Measurements from ENCODE around the gene AFG1L. TPM values are rescaled to one million over a fixed set of nuclear protein-coding genes. Genes with fewer than 3 reads are reported as not detected.
"Not testable (repeated sequence)": the region's sequence is repeated elsewhere in the genome, so short reads cannot be mapped to it uniquely, and the experiment has no call there.

The AFG1L gene
- total RNA-seq, 1 experiment from 2014 or later: 5.9 TPM

DNA sequence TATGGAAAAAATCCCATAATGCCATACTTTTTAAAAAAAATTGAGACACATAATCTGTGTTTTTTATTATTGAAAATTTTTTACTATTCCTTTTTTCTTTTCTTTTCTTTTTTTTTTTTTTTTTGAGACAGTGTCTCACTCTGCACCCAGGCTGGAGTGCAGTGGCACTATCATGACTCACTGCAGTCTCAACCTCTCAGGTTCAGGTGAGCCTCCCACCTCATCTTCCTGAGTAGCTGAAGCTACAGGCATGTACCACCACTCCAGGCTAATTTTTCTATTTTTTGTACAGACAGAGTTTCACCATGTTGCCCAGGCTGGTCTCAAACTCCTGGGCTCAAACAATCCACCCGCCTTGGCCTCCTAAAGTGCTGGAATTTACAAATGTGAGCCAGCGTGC is 100.4 kb downstream of the AFG1L start:
- no peak for DNase-seq
- no peak overlapping the region for H3K4me3 ChIP-seq (ENCODE audit: insufficient read depth, low read depth, low read length)
- H3K36me3 ChIP-seq (replicated peaks; ENCODE audit: control insufficient read depth, insufficient read depth, low read length): no peaks in the 10 kb centered on the region
- H3K27me3 ChIP-seq (ENCODE audit: control insufficient read depth, insufficient read depth, low read length): no peaks in the 10 kb centered on the region

DNA sequence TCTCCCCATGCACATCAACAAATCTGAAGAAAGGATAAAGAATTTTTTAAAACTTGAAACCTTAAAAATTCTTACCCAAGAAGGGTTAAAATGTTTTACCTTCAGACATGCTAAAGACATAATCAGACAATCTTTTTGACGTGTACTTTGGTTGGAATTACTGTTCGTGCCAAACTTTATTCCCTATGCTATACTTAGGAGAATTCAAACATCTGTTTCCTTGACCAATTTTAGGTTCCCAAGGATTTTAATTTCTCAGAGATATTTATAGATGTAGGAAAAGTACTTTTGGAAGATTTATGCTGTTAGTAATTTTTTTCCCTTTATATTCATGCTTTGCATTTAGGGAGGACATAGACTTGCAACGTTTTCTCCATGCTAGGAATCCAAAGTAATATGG is 108.4 kb downstream of the AFG1L start:
- Histone ChIP-seq H3K36me3 (replicated peaks; ENCODE audit: control insufficient read depth, insufficient read depth, low read length) (no peaks in the 10 kb centered on the region), H3K27me3 (ENCODE audit: control insufficient read depth, insufficient read depth, low read length) (no peaks in the 10 kb centered on the region), H3K4me3 (ENCODE audit: insufficient read depth, low read depth, low read length) (no peak overlapping the region)
- no peak for DNase-seq

DNA sequence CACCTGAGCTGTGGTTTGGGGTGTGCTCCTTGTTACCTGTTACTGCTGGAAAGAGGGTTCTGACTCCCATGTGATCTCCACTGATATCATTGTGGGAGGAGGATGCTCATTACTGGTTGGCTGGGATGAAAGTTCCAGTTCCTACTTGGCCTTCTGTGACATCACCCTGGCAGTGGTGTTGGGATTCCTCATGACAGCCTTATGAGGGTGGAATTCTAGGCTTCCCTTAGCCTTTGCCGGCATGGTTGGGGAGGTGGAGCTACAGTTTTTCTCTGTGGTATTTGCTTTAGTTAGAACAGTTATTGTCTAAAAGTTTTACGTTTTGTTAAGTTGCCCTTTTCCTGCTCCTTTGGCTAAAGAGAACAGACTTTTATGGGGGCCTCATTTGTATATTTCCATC is 112.1 kb downstream of the AFG1L start:
- Histone ChIP-seq H3K36me3 (replicated peaks; ENCODE audit: control insufficient read depth, insufficient read depth, low read length) (no peaks in the 10 kb centered on the region), H3K27me3 (ENCODE audit: control insufficient read depth, insufficient read depth, low read length) (no peaks in the 10 kb centered on the region), H3K4me3 (ENCODE audit: insufficient read depth, low read depth, low read length) (no peak overlapping the region)
- DNase-seq: no peak

DNA sequence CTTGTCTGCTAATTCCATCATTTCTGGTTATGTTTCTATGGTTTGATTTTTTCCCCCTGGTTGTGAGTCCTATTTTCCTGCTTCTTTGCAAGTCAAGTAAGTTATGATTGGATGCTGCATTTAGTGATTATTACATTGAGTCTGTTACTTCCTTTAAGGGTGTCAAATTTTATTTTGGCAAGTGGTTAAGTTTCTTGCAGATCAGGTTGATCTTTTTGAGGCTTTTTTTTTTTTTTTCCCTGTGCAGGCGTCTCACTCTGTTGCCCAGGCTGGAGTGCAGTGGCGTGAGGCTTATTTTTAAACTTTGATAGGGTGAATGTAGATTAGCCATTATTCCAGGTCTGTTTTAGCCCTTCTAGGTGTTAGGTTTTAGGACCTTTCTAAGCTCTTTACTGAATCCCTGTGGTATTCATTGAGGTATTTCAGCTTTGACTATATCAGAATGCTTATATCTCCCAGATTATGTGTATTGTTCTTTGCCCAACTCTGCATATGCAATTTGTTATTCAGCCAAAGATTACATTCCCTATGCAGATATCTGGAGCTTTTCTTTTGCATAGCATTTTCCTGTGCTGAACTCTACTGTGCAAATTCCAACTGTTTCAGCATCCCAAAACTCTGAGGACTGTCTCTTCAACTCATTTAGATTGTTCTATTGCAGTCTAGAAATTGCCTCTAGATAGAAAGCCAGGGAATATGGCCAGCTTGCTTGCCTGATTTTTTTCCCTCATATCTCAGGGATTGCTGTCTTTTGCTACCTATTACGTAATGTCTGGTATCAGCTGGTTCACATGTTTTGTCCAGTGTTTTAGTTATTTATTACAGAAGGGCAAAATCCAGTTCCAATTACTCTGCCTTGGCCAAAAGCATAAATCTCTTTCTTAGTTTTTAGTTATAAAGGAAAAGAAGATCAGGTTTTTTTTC is 113.3 kb downstream of the AFG1L start:
- Histone ChIP-seq H3K36me3 (replicated peaks; ENCODE audit: control insufficient read depth, insufficient read depth, low read length) (no peaks in the 10 kb centered on the region), H3K27me3 (ENCODE audit: control insufficient read depth, insufficient read depth, low read length) (no peaks in the 10 kb centered on the region), H3K4me3 (ENCODE audit: insufficient read depth, low read depth, low read length) (no peak overlapping the region)
- no peak for DNase-seq

DNA sequence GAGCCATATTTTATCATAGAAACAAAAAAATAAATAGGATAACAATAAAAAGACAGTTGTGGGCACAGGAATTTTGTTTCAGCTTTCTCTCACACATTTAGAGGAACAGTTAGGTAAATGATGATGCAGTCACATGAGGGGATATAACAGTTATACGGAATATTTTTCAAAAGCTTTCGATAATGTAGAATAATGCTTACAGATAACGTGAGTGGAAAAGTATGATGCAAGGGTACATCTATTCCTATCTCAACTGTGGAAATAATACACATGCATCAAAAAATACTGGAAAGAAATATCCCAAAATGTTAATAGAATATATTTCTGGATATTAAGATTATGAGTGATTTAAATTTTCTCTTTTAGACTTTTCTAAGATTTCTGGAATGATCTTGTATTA is 114.0 kb downstream of the AFG1L start:
- Histone ChIP-seq H3K27me3 (ENCODE audit: control insufficient read depth, insufficient read depth, low read length) (no peaks in the 10 kb centered on the region), H3K36me3 (replicated peaks; ENCODE audit: control insufficient read depth, insufficient read depth, low read length) (no peaks in the 10 kb centered on the region), H3K4me3 (ENCODE audit: insufficient read depth, low read depth, low read length) (no peak overlapping the region)
- no peak for DNase-seq

DNA sequence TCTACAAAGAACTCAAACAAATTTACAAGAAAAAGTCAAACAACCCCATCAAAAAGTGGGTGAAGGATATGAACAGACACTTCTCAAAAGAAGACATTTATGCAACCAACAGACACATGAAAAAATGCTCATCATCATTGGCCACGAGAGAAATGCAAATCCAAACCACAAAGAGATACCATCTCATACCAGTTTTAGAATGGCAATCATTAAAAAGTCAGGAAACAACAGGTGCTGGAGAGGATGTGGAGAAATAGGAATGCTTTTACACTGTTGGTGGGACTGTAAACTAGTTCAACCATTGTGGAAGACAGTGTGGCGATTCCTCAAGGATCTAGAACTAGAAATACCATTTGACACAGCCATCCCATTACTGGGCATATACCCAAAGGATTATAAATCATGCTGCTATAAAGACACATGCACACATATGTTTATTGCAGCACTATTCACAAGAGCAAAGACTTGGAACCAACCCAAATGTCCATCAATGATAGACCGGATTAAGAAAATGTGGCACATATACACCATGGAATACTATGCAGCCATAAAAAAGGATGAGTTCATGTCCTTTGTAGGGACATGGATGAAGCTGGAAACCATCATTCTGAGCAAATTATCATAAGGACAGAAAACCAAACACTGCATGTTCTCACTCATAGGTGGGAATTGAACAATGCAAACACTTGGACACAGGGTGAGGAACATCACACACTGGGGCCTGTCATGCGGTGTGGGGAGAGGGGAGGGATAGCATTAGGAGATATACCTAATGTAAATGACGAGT is 121.4 kb downstream of the AFG1L start:
- H3K36me3 ChIP-seq (replicated peaks; ENCODE audit: control insufficient read depth, insufficient read depth, low read length); DNase-seq; H3K4me3 ChIP-seq (ENCODE audit: insufficient read depth, low read depth, low read length); H3K27me3 ChIP-seq (ENCODE audit: control insufficient read depth, insufficient read depth, low read length): not testable (repeated sequence)

DNA sequence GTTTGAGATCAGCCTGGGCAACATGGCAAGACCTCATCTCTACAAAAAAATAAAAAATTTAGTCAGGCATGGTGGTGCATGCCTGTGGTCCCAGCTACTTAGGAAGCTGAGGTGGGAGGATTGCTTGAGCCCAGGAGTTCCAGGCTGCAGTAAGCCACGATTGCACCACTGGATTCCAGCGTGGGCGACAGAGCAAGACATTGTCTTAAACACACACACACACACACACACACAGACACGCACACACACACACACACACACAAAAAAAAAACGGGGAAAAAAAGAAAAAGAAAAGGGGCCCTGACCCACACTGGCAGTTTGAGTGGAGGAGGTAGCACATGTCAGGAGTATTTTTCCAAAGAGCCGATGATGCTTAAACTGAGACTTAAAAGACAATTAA is 122.2 kb downstream of the AFG1L start:
- Histone ChIP-seq H3K4me3 (ENCODE audit: insufficient read depth, low read depth, low read length) (no peak overlapping the region), H3K36me3 (replicated peaks; ENCODE audit: control insufficient read depth, insufficient read depth, low read length) (no peaks in the 10 kb centered on the region)

DNA sequence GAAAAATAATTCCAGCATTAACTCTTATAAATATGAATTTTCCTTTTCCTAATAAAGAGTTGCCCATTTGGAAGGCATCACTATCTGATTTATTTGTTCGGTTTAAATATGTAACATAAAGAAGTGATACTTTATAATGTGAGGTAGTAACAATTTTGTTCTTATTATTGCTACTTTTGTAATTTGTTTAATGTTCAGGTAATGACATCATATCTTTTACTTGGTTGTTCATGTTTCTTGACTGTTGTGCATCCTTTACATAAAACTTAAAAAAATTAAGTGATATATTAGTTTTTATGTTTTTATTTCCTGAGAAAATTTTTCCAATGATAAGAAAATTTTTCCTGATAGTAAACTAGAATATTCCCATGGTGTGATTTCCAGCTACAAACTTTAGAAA is 124.6 kb downstream of the AFG1L start:
- DNase-seq: no peak
- Histone ChIP-seq H3K27me3 (ENCODE audit: control insufficient read depth, insufficient read depth, low read length) (no peaks in the 10 kb centered on the region), H3K36me3 (replicated peaks; ENCODE audit: control insufficient read depth, insufficient read depth, low read length) (no peaks in the 10 kb centered on the region), H3K4me3 (ENCODE audit: insufficient read depth, low read depth, low read length) (no peak overlapping the region)

More for the DNA sequence above, 122.2 kb downstream of the AFG1L start:
- no peaks in the 10 kb centered on the region for H3K27me3 ChIP-seq (ENCODE audit: control insufficient read depth, insufficient read depth, low read length)
- no peak for DNase-seq

DNA sequence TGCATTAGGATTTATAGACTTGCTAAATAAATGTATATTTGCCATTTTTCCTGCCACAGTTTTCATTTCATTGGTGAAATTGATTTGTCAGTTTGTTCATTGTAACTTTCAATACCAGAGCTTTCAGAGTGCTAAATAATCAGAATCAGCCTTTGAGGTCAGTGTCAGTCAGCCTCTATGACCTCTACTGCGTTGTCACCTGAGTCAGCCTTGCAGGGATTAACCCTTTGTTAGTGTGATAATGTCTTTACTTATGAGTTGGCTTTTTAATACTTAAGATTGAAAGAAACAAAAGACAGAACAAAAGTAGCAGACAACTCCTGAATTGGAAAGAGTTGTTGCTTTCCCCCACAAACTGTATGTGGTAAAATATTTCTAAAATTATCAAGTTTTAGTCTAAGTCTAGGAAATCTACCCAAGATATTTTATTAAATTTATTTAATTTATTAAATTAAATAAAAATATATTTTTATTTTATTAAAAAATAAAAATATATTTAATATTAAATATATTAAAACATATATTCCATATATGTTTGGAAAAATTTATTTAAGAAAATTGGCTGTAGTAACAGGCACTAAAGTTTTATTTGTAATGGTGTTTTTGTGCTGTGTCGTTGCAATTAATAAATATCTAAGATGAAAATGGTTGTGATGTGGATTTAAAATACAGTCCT is 125.2 kb downstream of the AFG1L start:
- Histone ChIP-seq H3K36me3 (replicated peaks; ENCODE audit: control insufficient read depth, insufficient read depth, low read length) (no peaks in the 10 kb centered on the region), H3K27me3 (ENCODE audit: control insufficient read depth, insufficient read depth, low read length) (no peaks in the 10 kb centered on the region), H3K4me3 (ENCODE audit: insufficient read depth, low read depth, low read length) (no peak overlapping the region)
- peak; percentile 8 for DNase-seq

DNA sequence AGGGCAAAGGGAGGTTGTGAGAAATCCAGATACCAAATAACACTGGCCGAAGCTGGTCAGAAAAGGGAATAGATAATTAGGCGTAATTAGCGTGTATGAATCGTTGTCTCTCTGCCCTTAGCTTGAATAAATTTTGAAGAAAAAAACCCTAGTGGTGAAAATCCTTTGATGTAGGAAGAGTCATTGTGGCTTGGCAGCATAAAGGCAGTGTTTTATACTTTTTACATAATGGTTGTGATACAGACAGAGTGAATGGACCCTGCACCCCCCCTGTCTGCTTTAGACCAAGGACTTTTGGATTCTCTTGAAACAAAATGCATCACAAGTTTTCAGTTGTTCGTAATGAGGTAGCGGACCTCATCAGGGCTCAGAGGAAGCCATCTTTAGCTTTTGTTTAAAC is 126.5 kb downstream of the AFG1L start:
- H3K4me3 ChIP-seq (ENCODE audit: insufficient read depth, low read depth, low read length): no peak overlapping the region
- no peak for DNase-seq
- no peaks in the 10 kb centered on the region for H3K27me3 ChIP-seq (ENCODE audit: control insufficient read depth, insufficient read depth, low read length)
- no peaks in the 10 kb centered on the region for H3K36me3 ChIP-seq (replicated peaks; ENCODE audit: control insufficient read depth, insufficient read depth, low read length)

DNA sequence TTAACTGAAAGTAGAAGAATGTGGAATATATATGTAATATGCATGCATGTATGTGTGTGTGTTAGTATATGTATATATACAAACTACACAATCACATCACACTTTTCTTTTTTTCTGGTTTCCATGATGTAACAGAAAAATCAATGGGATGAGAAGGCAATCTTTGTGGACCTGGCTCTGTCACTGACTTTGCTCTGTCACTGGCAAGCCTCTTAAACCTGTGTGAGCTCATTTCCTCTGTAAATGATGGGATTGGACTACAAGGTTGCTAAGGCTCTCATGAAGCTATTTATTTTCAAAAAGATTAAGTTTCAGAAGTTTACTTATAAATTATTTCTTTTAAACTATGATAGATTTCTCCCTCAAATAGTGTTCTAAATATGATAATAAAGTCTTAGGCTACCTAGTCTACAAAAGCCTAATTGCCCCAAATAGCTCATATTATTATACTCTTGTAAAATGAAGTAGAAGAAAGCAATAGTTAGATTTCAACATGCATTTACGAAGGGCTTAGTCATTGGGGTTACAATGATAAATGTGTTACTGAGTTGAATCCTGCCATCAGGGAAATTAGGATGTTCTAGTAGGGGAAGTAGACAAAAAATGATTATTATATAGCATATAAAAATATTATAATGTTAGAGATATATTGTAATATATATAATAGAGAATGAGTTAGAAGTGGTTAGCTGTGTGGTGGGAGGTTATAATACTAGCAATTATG is 129.3 kb downstream of the AFG1L start:
- Histone ChIP-seq H3K4me3 (ENCODE audit: insufficient read depth, low read depth, low read length) (no peak overlapping the region), H3K36me3 (replicated peaks; ENCODE audit: control insufficient read depth, insufficient read depth, low read length) (no peaks in the 10 kb centered on the region), H3K27me3 (ENCODE audit: control insufficient read depth, insufficient read depth, low read length) (no peaks in the 10 kb centered on the region)
- no peak for DNase-seq

DNA sequence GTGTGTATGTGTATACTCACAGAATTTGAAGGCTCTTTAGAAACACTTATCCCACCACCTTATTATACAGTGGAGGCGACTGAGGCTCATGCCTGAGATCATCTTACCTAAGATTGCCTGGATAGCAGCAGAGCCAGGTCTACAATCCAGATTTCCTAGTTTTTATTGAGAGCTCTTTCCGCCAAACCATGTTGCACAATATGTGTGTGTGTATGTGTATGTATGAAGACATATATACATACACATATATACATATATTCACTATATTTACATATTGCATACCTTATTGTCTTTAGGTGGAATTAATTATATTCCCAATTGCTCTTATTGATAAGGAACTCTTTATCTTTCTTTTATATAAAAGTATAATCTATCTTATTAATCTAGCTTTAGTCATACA is 130.6 kb downstream of the AFG1L start:
- no peak overlapping the region for H3K4me3 ChIP-seq (ENCODE audit: insufficient read depth, low read depth, low read length)
- no peaks in the 10 kb centered on the region for H3K36me3 ChIP-seq (replicated peaks; ENCODE audit: control insufficient read depth, insufficient read depth, low read length)
- no peaks in the 10 kb centered on the region for H3K27me3 ChIP-seq (ENCODE audit: control insufficient read depth, insufficient read depth, low read length)
- DNase-seq: no peak

DNA sequence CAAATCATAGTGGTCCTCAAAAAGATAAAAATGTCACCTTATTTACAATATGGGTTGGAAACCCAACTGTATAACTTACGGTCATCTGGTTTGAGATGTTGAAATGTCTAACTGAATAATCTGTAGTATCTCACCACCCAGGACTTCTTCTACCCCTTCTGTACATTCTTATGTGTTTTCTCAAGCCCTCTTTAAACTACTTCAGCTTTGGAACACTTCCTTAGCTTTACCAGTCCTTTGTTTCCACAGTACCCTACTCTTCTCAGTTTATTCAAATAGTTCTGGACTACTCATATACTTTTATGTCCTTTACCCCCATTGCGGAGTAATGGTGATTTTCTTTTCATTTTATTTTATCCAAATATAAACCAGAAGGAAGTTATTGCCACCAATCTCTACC is 137.3 kb downstream of the AFG1L start:
- no peaks in the 10 kb centered on the region for H3K27me3 ChIP-seq (ENCODE audit: control insufficient read depth, insufficient read depth, low read length)
- H3K36me3 ChIP-seq (replicated peaks; ENCODE audit: control insufficient read depth, insufficient read depth, low read length): no peaks in the 10 kb centered on the region
- no peak for DNase-seq
- no peak overlapping the region for H3K4me3 ChIP-seq (ENCODE audit: insufficient read depth, low read depth, low read length)

DNA sequence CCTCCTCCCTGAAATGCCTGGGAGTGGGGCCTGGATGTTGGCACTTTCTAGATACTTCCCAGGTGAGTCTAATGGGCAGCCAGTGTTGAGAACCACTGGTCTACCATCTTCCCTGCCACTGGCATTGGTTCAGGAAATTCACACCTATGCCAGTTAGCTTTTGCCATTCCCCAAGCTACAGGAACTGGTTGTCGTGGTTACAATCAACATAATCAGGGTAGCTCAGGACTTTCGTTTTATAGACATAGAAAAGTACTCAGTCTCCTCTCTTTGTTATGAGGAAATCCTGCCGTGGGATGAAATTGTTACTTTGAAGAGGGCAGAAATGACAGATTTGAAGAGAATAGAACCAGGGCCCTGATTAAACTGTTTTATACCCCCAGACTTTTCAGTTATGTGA is 137.9 kb downstream of the AFG1L start:
- Histone ChIP-seq H3K4me3 (ENCODE audit: insufficient read depth, low read depth, low read length) (no peak overlapping the region), H3K36me3 (replicated peaks; ENCODE audit: control insufficient read depth, insufficient read depth, low read length) (no peaks in the 10 kb centered on the region), H3K27me3 (ENCODE audit: control insufficient read depth, insufficient read depth, low read length) (no peaks in the 10 kb centered on the region)
- no peak for DNase-seq
